Eye (tissue), 1 donor: Measurements from ENCODE around the gene PBX2.
A peak's percentile ranks its signal among the peaks of the same experiment; 100 is the strongest.
"Not testable (repeated sequence)": the region's sequence is repeated elsewhere in the genome, so short reads cannot be mapped to it uniquely, and the experiment has no call there.

ENCODE experiments used
- DNase-seq: peaks from one replicate; pipeline ENCODE4 v3.0.0-alpha.2; 2015

PBX2 gene

GRCh38 chr6:32200711-32201475, 10.9 kb upstream of the PBX2 start:
- DNase-seq: no peak

DNA sequence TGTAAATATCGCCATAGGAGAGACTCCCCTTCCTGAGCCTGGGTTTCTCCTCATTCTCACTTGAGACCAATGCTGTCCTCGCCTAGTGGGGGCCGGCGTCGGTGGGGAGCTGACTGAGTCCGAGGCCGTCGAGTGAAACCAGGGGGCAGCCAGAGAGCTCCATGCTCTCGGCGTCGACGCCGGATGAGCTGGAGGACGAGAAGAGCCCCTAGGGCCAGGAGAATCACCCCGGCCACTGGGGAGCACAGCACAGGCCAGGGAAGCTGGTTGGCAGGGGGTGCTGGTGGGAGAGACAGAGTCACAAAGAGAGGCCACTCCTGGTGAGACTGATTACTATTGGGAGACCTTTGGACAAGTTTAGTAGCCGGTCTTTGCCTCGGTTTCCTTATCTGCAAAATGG, 8.9 kb upstream of the PBX2 start:
- DNase-seq: no peak

DNA sequence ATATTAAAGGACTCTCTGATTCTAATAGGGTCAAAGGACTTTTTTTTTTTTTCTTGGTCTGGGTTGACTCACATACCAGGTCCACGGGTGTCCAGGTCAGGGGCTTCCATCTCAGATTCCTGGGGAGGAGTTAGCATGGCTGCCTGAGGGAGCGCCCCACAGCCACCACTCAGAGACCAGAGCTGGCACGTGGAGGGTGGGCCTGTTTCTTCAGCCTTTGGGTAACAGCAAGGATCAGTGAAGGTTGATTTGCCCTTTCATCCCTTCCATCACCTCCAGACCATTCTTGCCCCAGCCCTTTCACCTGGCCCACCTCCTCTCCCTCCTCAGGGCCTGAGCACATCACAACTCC, 8.3 kb upstream of the PBX2 start:
- DNase-seq: no peak

DNA sequence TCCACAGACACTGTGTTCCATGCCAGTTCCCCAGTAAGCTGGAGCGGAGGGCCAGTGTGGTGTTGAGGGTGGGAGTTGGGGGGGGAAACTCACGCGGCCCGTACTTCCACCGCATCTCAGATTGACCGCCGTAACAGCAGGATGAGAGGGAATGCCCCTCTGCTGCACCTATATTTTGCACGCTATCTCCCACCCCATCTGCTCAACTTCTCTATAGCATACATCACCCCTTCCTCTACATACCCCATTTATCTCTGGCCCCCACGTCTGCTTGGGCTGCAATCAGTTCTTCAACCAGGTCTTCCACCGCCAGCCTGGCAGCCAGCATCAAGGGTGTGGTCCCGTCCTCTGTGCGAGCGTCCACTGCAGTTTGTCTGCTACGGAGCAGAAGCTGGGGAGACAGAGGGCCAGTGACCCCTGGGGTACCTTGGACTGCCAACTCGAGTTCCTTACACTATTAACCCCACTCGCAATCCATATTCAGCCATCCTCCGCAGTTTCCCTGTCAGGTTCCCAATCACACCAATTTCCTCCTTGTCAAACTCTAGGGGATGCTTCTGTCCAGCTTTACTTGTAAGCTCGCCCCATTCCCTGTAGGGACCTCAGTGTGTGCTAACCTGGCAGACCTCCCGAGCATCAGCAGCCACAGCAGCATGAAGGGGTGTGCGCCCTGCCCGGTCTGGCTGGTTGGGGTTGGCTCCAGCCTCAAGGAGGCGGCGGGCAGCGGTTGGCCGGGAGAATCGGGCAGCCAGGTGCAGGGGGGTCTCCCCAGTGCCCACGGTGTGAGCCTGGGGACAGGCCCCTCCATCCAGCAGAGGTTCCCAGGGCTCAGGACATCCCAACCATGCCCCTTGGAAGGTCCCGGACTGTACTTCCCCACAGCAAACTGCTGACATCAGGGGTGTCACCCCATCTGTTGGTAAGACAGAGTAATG, 6.9 kb upstream of the PBX2 start:
- DNase-seq: peak; percentile 78

DNA sequence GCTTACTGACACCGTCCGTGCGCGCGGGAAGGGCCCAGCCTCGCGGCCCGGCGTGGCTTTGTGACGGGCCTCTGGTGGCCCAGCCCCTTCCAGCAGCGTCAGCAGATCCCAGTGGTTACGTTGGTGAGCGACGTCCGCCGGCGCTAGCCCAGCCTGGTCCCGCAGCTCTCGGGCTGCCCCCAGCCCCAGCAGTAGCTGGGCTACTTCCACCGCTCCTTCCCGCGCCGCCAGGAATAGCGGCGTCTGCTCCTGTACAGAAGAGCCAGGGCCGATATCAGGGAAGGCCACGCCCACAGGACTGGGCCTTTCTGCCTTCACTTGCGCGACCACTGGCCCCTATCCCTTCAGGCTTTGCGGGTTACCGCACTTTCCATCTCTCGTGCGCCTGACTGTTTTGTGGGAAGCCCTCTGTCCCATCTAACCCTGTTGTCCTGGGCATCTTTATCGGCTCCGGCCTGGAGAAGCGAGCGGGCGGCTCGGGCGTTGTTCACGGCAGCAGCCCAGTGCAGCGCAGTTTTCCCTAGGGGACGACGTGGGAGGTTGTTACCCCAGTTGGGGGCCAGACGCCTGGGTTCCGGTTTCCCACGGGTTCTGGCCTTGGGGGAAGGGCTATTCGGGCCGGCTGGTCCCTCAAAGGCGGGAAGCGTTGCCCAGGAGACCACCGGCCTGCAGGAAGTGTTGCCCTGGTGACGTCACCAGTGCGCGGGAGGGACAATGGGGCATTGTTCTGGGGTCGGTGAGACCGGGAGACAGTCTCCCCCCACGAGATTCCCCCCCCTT, 6.1 kb upstream of the PBX2 start:
- DNase-seq: peak; percentile 97

GRCh38 chr6:32195652-32195901, 5.6 kb upstream of the PBX2 start:
- peak; percentile 100 for DNase-seq

GRCh38 chr6:32194825-32195651, 5.0 kb upstream of the PBX2 start:
- DNase-seq: no peak

DNA sequence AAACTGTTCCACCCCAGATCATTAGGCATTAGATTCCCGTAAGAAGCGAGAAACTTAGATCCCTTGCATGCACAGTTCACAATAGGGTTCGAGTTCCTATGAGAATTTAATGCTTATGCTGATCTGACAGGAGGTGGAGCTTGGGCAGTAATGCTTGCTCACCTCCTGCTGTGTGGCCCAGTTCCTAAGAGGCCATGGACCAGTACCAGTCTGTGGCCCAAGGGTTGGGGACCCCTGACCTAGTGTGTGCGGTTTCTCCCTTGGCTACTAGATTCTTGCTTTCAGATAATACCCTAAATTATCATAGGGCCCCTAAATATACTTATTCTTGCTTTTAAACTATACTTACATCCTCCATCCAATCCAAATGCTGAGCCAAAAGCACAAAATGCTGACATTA, 4.4 kb upstream of the PBX2 start:
- DNase-seq: no peak

- not testable (repeated sequence) for DNase-seq
Measured at GRCh38 chr6:32193096-32193495, 3.1 kb upstream of the PBX2 start.

DNA sequence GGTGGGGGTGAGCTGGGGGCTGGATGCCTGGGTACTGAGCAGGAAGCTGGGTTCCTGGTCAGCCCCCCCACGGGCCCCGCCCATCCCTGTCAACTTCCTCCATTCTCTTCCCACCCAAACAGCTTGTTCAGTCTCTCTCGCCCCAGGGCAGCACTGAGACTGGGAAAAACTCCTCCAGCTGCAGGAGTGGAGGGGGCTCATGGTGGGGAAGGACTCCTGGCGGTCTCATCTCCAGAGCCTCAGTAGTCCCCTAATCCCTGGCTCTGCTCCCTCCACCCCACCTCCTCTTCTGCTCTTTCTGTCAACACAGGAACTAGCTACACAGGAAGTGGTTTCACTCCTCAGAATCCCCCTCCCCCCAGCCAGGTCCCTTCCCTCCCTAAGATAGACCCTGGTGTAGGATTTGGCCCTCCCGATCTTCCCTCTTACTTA, 2.6 kb upstream of the PBX2 start, which contains the start of gene GPSM3:
TSS of gene GPSM3 (minus strand) at position 36 of the 432 bp plus-strand sequence. CDS start 130 bp downstream, outside the sequence.
- no peak for DNase-seq

DNA sequence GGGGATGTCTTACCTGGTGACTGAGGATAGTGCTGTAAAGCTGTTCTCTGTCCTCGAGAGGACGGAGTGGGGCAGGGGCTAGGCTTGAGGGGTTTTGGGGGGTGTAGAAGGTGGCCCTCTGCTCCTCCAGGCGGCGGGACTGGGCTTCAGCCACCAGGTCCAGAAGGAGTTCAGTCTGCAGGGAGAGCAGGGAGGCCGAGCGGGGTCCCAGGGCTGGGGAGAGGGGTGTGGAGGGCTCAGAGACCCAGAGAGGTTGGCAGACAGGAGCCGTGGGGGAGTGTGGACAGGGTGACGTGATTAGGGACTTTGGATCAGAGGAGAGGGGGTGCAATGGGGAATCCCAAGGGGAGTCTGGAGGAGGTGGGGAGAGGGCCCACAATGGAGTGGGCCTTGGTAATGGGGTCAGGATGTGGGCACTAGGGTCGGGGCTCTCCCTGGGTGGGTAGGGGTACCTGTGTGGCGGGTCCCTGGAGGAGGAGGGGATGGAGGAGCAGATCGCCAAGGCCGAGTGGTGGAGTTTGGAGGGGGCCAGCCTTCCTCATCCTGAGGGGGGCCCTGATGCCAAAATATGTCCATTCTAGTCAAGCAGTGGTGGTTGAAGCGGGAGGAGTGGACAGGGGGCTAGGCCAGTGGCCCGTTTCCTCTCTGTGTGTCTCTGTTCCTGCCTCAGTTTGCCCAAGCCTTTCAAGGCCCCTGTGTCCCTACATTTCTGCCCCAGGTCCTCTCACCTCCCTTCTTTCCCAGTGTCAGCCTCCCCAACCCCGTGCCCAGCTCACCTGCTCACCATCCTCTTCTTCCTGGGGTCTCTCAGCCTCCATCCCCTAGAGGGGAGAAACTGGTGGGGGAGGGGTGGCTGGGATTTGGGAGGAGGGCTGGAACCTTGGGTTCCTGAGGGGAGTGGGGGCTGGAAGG, 1.9 kb upstream of the PBX2 start:
- DNase-seq: no peak

- DNase-seq: no peak
Measured at GRCh38 chr6:32190911-32191677, 1.1 kb upstream of the PBX2 start.

DNA sequence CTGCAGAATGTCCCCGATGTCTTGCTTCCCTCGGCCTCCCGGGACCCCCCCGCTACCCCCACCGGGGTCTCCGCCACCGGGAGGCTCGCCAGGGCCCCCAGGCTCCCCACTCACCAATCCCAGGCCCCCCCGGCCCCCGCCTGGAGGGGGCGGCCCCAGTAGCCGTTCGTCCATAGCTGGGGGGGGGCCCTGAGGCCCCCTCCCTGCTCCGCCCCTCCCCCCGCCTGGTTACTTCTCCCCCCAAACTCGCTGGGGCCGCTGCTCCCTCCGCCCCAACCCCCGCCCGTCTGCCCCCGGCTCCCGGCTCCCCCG, 304 bp downstream of the PBX2 start:
- DNase-seq: no peak

DNA sequence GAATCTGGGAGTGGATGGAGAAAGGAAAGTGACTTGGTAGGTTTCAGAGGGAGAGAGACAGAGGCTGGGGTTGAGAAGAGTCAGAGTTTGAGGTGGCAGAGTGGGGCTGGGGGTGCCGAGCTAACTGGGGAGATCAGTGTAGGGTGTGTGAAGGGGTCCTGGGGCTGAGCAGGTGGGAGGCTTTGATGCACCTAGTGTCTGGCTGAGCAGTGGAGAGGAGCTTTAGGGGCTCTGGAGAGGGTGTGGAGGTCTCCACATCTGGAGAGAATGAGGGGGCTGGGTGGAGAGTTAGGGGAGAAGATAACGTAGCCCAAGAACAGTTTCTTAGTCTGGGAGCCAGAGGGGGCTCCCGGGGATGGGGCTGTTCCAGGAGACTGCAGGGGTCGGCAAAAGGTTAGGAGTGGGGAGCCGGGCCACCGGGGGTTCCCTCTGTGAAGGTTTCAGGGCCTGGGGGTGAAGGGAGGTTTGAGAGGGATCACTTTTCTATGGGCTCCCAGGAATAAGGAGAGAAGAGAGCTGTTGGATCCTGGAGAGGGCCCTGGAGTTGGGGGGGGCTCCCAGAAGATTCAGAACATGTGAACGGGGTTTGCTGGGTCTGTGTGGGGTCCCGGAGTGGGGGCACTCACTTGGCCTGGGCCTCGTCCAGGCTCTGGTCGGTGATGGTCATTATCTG, 797 bp downstream of the PBX2 start:
- peak; percentile 47 for DNase-seq

DNA sequence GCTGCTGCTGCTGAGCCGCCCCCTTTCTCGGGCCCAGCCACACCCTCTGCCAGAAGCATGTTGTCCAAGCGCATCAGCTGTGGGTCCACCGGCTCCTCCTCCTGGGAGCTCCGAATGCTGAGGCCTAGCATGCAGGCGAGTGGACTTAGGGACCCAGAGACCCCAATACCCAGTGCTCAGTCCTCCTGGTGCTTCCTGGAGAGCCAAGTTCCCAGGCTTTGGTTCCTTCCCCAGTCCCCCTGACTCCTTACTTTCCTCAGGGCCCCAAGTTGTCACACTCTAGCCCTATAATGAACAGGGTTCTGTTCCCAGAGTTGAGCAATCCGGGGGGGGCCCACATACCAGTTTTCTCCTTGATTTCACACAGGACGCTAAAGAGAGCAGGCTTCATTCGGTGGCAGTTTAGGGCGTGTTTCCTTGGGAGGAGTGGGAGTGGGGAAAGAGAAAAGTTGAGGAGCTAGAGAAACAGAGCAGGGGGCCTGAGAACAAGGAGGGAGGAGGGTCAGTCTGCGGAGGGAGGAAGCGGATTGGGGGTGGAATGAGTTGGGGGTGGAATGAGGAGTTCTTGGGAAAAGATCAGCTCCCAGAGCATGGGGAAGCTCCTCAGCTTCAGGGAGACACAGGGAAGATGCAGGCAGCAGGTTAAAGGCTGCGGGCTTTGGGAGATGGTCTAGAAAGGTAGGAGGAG, 1.5 kb downstream of the PBX2 start:
- DNase-seq: peak; percentile 60

GRCh38 chr6:32187725-32188380, 2.1 kb downstream of the PBX2 start:
- not testable (repeated sequence) for DNase-seq

GRCh38 chr6:32187009-32187709, 2.8 kb downstream of the PBX2 start:
- no peak for DNase-seq

- DNase-seq: peak; percentile 39
Measured at GRCh38 chr6:32186151-32186840, 3.7 kb downstream of the PBX2 start.
